ENCODE results near the gene COL4A2.

The COL4A2 gene

GRCh38 chr13:110354715-110355473, 47.8 kb downstream of the COL4A2 start:
- no peak for DNase-seq

- no peak for DNase-seq
Observed at GRCh38 chr13:110356362-110356761, 49.3 kb downstream of the COL4A2 start.

GRCh38 chr13:110358381-110358780, 51.3 kb downstream of the COL4A2 start:
- DNase-seq = no peak

GRCh38 chr13:110359840-110360301, 52.8 kb downstream of the COL4A2 start:
- DNase-seq = no peak

- no peak for DNase-seq
Observed at GRCh38 chr13:110360598-110360997, 53.5 kb downstream of the COL4A2 start.

GRCh38 chr13:110361365-110361911, 54.4 kb downstream of the COL4A2 start:
- peak in 1 of 51 donors; percentile 13 for DNase-seq

- no peak for DNase-seq
Observed at GRCh38 chr13:110363010-110363409, 55.9 kb downstream of the COL4A2 start.

GRCh38 chr13:110364081-110364480, 57.0 kb downstream of the COL4A2 start:
- no peak for DNase-seq

GRCh38 chr13:110365876-110366275, 58.8 kb downstream of the COL4A2 start:
- no peak for DNase-seq

- no peak for DNase-seq
Observed at GRCh38 chr13:110366733-110367132, 59.6 kb downstream of the COL4A2 start.

- no peak for DNase-seq
Observed at GRCh38 chr13:110367620-110368019, 60.5 kb downstream of the COL4A2 start.

- DNase-seq = no peak
Observed at GRCh38 chr13:110368408-110368807, 61.3 kb downstream of the COL4A2 start.

- no peak for DNase-seq
Observed at GRCh38 chr13:110369400-110369799, 62.3 kb downstream of the COL4A2 start.

- no peak for DNase-seq
Observed at GRCh38 chr13:110371550-110372465, 64.7 kb downstream of the COL4A2 start.

GRCh38 chr13:110372676-110373075, 65.6 kb downstream of the COL4A2 start:
- no peak for DNase-seq

- no peak for DNase-seq
Observed at GRCh38 chr13:110373617-110374016, 66.5 kb downstream of the COL4A2 start.

GRCh38 chr13:110374431-110375370, 67.6 kb downstream of the COL4A2 start:
- DNase-seq = no peak

- no peak for DNase-seq
Observed at GRCh38 chr13:110376120-110376519, 69.0 kb downstream of the COL4A2 start.

- DNase-seq = no peak
Observed at GRCh38 chr13:110377178-110377825, 70.2 kb downstream of the COL4A2 start.

GRCh38 chr13:110377826-110378201, 70.7 kb downstream of the COL4A2 start:
- no peak for DNase-seq

GRCh38 chr13:110379358-110379757, 72.3 kb downstream of the COL4A2 start:
- no peak for DNase-seq
